GOT3 (cell line): ENCODE data around the gene AGPAT3.

ENCODE experiments used
- DNase-seq: peaks from one replicate; lab custom pipeline; 2025; ENCODE audit warnings: mixed read lengths; lab: John Stamatoyannopoulos, UW

The AGPAT3 gene

DNA sequence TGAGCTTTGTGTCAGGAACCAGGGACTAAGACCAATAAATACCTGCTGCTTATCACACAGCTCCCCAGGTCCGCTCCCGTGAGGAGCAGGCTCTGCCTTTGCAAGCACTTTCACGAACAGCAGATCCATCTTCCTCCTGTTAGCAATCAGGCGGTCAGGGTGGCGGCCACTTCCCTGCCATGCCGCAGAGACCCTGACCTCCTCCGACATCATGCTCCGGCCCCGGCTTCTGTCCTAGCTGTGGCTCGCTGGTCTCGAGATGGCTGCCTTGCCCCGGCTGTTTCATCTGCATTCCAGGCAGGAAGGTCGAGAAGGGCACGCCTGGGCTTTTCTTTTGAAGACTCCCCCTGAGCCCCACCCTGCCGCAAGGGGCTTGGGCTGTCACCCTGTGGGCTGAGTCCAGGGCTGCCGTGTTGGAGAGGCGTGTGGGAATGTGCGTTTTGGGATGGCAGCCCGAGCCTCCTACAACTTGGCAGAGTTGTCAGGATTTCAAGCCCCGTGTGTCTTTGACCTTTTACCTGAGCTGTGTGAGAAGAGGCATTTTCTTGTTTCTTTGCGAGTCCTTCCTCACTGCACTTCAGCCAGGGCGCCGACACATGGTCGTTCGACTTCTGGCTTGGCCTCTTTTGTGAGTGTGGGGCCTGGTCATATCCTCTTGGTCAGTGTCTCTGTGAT lies 59.5 kb downstream of the AGPAT3 start:
- DNase-seq = no peak

DNA sequence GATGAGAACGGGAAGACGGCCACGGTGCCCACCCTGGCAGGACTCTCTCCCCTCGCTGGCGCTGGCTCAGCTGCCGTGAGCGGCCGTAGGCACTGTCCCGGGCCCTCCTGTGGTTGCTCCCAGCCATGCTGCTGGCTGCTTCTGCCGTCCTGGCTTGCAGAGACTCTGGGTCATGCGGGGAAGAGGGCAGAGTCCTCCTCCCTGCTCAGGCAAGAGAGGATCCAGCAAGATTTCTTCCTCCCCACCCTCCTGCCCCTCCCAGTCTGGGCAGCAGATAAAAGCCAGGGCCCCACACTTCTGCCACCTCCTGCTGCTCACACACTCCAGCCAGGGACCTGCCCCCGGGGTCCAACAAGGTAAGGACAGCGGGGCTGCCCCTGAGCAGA lies 60.1 kb downstream of the AGPAT3 start:
- DNase-seq = no peak

DNA sequence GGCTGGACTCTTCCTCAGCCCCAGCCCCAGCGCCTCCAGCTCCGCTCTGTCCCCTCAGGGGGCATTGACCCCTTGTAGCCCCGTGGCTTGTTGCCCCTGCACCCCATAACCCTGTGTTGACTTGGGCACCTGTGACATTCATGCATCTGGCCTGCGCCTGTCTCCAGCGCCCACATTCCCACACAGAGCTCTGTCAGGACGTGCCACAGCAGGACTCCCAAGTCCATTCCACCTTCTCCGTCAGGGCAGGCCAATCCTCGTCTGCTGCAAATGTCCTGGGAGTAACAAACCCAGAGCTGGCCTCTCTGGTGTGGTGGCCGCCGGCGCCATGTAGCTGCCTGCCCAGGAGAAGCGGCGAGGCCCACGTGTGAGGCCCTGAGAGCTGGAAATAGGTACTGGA lies 60.6 kb downstream of the AGPAT3 start:
- no peak for DNase-seq

DNA sequence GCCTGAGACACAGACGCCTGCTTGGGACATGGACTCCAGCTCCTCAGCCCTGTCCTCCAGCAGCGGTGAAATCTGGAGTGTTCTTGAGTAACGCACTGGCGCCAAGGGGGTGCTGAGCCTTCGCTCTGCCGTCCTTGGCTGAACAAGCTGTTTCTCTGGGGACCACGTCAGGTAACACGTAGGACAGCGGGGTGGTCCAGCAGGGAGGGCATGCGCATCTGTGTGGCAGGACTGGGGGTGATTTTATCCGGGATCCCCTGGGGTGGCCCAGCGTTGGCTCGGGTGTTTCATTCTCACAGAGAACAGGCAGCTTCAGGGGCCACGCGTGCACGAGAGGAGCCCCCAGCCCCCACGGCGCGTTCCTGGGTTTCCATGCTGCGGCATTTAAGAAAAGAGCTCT lies 61.2 kb downstream of the AGPAT3 start:
- no peak for DNase-seq

DNA sequence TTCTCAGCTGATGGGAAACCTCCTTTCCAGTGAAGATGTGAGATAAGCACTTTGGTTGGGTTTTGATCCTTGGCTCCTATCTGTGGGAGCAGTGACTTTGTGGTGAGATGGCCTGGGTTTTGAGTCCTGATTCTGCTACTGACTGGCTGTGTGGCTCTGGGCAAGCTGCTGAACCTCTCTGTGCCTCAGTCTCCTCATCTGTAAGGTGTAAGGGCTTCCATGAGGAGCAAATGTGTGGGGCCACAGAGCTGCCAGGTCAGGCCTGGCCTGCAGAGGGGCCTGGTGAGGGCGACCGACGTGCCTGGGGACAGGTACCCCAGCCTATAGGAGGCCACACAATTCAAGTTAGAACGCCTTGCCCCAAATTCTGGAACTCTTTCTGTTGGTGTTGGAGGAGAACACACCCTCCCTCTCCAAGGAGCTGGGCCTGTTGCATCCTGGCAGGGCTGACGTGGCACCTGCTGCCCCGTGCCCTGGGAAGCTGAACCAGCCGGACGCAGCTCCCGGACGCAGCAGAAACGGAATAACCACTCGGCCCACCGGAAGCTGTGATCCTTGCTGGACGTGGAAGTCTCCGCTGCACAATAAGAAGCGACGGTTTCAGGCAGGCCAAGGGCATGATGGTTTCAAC lies 62.7 kb downstream of the AGPAT3 start:
- no peak for DNase-seq

DNA sequence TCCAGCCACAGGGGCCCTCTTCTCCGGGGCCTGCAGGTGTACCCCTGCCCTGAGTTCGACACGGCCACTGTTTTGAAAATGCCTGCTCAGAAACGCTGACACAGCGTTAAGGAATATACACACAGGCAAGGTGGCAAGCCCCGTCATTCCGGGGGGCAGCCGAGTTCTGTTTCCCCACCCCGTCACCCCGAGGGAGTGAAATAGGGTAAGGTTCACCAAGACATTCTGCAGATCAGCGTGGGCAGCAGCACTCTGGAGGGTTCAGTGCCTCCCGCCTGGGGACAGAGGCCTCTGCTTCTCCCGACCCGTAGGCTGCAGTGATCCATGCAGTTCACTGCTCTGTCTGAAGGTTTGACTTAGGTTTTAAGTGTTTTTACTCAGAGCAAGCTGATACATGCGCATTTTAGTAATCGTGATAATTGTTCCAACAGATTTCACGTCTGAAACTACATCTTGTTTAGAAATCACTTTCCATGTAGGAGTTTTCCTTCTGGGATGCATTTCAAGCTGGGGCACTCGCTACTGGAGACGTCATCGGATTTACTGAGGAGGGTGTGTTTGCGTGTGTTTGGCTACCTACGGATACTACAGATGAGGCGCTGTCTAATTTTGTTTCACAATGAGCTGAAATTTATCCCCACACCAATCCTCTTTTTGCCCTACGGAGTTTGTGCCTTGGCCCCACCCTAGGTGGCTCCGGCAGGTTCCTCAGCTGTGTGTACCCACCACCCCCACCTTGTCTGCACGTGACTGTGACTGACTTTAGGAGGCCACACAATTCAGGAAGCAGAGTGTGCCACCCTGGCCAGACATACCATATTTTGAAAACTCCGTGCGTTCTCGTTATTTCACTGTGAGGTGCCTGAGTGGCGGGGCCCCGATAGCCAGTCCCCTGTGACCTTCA lies 63.5 kb downstream of the AGPAT3 start:
- no peak for DNase-seq

DNA sequence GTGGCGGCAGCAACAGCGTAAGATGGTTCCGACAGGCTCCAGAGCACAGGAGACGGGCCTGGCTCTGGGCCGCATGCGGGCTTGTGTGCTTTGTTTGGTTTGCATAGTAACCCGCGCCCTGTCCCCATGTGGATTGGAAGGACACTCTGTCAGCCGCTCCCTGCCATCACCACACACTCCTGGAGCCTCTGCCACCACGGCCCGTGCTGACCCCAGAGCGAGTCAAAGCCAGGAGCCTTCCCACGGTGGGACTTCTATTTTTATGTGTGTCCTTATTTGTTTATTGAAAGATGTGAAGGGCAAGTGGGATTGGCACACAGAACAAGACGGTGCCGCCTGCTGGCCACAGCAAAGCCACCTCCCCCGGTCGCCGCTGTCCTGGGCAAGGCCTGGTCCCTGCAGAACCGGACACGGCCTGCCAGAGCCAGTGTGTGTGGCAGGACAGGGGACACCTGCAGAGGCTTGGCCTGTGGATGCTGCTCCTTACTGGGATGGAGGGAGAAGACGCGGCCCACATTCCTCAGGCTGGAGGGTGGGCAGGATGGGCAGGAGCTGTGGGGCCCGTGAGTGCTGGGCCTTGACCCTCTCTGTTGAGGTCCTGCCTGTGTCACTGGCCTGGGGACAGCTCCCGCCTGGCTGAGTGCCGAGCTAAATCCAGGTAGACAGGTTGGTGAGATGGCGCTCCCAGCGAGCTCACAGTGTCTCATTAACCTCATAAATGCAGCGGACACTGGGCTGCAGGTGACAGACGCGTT lies 64.4 kb downstream of the AGPAT3 start:
- DNase-seq = no peak

DNA sequence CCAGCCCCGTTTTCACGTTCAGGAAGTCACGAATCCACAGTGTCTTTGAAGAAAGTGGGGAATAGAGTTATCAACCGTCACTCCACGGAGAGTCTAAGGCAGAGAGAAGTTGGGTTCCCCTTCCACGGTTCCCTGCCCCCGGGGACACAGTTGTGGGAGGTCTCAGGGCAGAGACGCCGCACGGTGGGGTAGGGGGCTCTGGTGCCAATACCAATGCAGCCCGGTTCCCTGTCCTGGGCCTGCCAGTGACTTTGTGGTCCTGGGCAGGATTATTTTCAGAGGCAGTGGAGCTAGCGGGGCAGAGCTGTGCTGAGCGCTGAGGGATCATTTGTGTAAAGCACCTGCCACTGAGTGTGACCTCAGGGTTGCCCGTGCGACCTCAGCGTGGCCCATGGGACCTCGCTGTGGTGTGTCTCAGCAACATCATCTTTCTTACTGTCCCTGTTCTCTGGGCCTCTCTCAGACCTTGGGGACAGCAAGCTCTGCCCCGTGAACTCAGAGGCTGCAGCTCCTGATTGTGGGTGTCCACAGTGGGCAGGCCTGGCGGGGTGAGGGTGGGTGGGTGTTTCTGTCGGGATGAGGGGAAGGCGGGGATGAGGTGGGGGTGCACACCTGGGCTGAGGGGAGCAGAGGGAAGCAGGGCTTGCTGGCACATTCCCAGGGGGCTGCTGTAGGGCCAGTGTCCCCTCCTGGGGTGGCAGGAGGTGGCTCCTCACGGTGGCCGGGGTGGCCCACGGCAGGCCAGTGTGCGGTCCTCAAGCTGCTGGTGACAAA lies 65.2 kb downstream of the AGPAT3 start:
- DNase-seq = no peak

DNA sequence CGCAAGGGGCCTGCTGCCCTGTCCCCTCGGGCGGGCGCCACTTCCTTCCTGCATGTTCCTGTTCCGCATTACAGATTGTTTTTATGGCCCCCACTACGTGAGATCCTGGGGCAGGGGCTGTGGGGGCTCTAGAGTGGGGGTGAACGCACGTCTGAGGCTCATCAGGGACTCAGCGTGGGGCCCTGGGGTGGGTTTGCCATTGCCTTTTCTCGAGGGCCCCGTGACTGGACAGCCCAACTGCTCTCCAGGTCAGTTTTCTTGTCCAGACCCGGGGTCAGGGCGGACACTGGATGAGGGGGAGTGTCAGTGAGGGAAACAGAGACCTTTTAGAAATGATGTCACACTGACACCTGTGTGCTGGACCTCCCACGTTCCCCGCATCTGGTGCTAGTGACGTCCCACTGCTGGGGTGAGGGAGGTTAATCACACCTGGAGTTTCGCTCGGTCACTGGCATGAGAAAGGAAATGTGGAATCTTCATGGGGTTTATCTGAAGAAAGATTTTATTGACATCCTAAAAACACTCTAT lies 65.9 kb downstream of the AGPAT3 start:
- no peak for DNase-seq

DNA sequence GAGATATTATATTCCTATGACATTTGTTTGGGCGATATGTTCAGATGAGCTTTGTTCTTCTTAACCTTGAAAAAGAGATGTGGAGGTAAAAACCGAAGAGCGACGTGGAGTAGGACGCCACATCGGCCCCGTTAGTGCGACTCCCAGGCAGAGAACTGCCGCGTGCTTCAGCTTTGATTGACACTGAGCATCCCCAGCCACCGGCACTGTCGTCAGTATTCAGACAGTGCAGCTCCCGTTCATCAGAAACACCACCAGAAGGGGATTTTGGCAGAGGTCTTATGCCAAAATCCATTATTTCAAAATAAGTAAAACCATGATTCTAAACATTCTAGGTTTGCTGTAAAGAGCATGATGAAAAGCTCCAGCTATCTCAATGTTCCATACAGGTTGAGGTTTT lies 66.5 kb downstream of the AGPAT3 start:
- no peak for DNase-seq

DNA sequence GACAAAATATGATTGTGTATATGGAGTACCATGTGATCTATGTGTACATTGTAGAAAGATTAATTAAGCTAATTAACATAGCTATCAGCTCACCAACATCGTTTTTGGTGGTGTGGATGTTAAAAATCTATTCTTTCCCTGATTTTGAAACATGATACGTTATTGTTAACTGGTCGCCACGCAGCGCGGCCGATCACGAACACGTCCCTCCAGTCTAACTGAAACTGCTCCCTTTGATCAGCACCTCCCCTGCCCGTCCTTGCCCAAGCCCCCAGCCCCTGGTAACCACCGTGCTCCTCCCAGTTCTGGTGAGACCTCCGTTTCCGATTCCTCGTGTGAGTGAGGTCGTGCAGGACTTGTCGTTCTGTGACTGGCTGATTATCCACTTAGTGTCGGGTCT lies 67.0 kb downstream of the AGPAT3 start:
- DNase-seq = no peak

DNA sequence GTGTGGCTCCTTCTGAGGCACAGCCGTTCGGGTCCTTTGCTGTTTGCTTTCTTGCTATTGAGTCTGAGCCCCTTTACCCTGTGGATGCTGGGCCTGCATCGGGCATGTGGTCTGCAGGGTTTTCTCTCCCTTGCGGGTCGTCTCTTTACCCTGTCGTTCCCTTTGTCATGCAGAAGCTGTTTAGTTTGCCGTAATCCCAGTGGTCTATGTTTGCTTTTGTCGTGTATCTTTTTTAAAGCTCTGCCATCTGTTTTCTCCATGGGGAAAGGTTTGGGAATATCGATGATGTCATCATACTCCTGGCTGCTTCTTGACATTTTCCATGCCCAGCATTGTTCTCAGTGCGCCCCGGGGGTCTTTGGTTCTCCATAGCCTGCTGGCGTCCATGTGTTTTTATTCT lies 68.2 kb downstream of the AGPAT3 start:
- DNase-seq = no peak

DNA sequence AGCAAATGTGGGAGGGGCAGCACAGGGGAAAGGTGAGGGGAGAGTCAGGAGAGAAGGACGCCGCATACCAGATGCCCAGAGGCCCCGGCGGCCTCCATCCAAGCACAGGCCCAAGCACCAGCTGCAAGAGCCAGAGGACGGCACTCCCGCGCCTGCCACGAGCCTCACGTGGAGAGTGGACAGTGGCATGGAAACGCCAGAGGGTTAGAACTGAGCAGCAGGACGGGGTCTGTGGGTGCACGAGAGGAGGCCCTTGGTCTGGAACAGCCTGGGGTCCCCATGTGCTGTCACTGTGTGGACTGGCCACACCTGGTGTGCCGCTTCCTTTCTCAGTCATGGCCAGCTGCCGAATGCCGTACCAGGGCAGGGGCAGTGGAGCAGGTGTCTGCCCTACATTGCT lies 68.7 kb downstream of the AGPAT3 start:
- no peak for DNase-seq

DNA sequence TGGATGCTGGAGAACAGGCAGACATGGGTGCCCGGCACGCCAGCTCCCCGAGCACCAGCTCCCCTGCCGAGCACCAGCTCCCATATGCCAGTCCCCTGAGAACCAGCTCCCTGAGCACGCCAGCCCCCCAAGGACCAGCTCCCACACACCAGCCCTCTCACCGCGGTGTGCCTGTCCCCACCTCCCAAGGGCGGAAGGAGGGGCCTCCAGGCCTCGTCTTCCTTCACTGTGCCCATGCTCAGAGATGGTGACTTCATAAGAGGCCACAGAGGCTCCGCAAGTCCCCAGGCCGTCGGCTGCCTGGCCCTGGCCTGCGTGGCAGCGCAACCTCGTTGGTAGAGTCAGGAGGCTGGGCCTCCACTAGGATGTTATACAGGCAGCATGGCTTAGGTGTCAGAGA lies 69.1 kb downstream of the AGPAT3 start:
- no peak for DNase-seq

DNA sequence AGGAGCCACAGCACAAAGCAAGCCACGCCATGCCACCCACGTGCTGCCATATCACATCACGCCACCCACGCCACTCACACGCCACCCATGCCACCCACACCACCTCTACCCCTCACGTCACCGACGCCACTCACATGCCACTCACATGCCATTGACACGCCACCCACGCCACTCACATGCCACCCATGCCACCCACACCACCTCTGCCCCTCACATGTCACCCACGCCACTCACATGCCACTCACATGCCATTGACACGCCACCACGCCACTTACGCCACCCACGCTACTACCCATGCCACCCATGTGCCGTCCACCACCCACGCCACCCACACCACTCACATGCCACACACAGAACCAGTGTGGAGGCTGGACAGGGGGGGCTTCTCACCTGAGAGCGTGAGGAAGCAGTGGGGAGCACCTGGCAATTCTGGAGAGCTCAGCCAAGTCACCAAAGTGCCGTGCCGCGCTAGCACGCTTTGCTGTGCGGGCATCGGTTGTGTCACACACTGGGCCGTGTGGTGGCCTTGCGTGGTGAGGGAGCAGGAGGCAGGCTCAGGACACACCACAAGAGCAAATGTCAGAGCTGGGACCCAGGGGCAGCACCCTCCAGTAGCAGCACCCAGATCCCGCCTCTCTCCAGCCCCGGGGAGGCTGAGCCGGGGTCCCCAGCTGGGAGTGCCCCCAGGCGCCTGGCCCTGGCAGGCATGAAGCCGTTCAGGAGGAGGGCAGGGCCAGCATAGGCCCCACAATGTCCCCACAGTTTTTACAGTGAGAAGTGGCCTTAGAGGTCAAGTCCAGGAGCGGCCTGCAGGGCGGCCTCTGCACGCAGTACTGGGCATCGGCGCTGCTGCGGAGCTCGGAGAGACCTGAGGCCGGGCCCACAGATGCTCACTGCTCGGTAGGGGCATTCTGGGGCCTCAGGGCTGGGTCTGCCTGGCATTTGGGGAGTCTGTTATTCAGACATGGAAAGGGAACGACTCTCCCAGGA lies 70.0 kb downstream of the AGPAT3 start:
- DNase-seq = no peak

DNA sequence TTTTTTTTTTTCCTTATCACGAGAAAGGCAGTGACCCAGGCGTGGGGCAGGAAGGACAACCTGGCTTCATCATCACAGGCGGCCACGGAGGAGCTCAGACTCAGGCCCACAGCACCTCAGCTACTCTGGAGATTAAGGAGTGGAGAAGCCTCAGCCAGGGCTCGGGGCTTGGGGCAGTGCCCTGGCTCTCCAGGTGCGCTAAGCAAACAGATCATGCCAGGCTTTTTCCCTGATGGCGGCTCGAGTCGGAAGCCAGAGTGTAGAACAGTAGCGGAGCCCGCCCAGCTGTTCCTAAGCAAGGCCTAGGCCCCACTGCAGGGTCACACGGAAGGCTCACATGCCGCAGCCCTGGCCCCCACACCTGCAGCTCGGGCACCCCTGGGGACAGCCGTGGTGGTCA lies 70.7 kb downstream of the AGPAT3 start:
- no peak for DNase-seq

DNA sequence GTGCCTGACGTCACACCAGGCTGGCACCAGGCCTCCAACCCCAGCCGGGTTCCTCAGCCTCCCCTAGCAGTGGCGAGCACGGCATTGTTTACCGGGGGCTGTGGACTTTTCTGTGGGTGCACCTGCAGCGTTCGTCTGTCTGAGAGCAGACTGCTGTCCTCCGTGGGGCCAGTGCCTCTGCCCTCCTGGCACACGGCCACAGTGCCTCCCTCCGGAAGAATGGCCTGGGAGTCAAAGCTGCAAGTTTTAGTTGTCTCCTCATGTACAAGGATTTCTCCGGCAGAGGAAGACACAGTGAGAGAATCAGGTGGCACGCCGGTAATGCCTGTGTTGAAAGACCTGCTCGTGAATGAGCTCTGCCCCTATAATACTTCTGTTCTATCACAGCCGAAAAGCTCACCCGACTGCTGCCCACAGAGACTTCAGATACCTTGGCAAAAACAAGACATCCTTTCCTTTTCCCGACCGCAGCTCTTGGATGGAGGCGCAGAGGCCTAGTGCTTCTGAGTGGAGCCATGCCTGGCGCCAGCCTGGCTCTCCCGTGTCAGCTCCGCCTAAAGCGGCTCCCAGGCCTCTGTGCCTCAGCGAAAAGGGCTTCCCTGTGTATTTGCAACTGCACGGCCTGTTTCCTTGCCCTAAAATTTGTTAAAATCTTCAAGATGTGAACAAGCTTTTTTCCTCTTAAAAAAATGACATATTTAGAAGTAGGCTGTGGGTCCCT lies 71.4 kb downstream of the AGPAT3 start:
- no peak for DNase-seq

DNA sequence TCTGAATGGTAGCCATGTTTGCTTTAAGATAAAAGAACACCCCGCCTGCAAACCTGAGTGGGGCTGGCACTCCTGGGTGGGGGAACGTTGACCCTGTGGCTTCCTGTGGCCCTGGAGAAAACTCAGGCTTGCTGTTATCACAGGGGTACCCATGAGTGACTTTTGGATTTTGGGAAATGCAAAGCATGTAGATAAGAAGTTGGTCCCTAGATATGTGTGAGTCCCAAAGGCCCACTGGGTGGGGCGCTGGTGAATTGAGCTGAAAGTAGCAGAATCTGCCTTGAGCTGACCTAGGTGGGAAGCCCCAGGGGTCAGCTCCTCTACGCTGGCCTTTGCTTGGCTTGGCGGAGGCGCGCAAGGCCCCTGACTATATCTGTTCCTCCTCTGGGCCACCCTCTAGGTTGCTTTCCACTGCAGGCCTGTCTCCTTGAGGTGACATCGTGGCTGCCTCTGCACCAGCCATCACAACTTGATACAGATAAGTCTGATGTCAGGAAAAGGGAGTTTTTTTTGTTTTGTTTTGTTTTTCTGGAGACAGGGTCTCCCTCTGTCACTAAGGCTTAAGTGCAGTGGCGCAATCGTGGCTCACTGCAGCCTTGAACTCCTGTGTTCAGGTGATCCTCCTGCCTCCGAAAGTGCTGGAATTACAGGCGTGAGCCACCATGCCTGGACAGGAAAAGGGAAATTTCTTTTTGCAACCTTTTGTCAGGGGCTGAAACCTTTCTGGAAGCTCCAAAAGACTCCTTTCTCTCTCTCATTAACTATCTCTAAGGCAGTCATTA lies 72.2 kb downstream of the AGPAT3 start:
- no peak for DNase-seq

DNA sequence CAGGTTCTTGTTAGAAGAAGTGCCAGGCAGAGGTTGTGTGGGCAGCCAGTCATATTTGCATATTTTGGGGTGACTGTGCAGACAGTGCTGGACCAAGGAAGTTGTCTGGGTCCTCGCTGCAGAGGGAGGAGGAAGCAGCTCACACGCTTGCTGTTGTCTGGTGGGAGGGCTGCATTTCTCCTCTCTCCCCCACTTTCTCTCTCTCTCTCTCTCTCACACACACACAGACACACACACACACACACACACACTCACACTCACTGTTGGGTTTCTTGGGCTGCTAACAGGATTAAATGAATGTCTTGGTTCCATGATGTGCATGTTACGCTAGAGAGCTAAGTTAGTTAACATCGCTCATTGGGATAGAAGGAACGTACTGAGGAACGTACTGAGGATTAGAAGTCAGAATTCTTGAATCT lies 72.9 kb downstream of the AGPAT3 start:
- no peak for DNase-seq
